ENCODE measurements around the gene RPS6KA2.

The RPS6KA2 gene

GRCh38 chr6:166437661-166438060 lies 189.4 kb downstream of the RPS6KA2 start:
- no peak for DNase-seq

- no peak for DNase-seq
Observed at GRCh38 chr6:166436195-166437139, 190.6 kb downstream of the RPS6KA2 start.

- DNase-seq, result no peak
Observed at GRCh38 chr6:166435574-166435973, 191.5 kb downstream of the RPS6KA2 start.

GRCh38 chr6:166434336-166434735 lies 192.7 kb downstream of the RPS6KA2 start:
- no peak for DNase-seq

GRCh38 chr6:166433096-166433495 lies 194.0 kb downstream of the RPS6KA2 start:
- no peak for DNase-seq

- no peak for DNase-seq
Observed at GRCh38 chr6:166430269-166430668, 196.8 kb downstream of the RPS6KA2 start.

DNA sequence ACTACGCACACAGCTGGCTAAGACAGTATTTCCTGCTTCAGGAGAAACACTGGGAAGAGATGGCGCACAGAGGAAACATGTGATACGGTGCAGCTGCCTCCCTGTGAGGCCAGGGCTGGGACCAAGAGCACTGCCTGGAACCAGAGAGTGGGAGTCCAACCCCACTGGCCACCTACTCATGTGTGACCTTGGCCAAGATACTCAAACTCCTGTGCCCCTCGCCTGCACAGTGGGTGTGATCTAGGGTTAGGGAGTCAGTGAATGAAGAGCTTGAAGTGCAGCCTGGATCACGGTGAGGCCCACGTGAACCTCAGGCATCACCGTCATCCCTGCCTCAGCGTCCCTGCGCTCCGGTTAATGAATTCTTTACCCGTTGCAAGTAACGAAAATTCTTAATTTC lies 202.6 kb downstream of the RPS6KA2 start:
- no peak for DNase-seq

GRCh38 chr6:166423781-166424180 lies 203.3 kb downstream of the RPS6KA2 start:
- no peak for DNase-seq

- no peak for DNase-seq
Observed at GRCh38 chr6:166423051-166423745, 203.9 kb downstream of the RPS6KA2 start.

- DNase-seq, result no peak
Observed at GRCh38 chr6:166422201-166422940, 204.7 kb downstream of the RPS6KA2 start.

GRCh38 chr6:166420351-166420750 lies 206.7 kb downstream of the RPS6KA2 start:
- DNase-seq, result no peak

DNA sequence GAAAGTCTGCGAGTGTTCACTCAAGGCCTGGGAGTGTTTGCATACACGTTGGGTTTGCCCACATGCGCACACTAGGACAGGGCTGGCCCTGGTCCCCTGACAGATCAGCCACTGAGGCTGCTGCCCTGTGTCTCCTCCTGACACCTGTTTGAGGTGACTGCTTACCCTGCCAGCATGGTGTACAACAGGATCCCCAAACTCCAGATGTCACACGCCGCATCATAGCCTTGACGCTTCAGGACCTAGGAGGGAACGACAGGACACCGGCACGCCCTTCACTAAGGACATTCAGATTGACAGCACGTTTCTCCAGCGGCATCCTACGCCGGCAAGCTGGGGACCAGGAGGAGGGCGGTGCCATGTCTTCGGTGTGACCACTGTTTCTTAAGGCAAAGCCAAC lies 207.3 kb downstream of the RPS6KA2 start:
- DNase-seq, result no peak

GRCh38 chr6:166419286-166419685 lies 207.8 kb downstream of the RPS6KA2 start:
- no peak for DNase-seq

DNA sequence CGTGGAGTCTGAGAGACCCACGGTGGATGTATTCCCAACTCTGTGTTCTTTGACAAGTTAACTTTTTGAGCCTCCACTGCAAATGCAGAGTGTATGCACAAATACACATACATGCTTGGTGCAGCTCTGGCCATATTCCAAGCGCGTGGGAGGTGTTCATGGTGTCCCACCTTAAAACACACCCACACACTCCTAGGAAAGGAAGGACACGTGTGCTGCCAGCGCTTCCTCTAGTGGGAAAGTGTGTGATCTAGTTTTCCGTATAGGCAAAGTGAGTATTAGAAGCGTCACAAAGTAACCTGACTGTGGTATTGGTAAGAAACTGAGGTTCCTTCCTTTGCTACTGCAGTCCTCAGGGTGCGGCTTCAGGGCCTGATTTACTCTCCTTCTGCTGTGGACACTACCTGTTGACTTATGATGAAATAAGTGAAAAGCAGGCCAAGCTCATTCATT lies 208.3 kb downstream of the RPS6KA2 start:
- no peak for DNase-seq

DNA sequence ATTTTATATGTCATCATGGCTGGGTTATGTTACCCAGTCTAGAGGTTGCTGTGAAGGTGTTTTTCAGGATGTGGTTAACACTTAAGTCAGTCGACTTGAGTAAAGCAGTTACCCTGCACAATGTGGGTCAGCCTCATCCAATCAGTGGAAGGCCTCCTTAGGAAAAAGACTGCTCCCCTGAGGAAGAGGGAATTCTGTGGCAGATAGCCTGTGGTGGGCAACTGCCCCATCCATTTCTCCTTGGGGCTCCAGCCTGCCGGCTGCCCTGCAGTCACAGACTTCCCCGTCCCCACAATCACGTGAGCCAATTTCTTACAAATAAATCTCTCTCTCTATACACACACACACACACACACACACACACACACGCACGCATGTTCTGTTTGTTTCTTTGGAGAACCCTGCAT lies 209.8 kb downstream of the RPS6KA2 start:
- no peak for DNase-seq

DNA sequence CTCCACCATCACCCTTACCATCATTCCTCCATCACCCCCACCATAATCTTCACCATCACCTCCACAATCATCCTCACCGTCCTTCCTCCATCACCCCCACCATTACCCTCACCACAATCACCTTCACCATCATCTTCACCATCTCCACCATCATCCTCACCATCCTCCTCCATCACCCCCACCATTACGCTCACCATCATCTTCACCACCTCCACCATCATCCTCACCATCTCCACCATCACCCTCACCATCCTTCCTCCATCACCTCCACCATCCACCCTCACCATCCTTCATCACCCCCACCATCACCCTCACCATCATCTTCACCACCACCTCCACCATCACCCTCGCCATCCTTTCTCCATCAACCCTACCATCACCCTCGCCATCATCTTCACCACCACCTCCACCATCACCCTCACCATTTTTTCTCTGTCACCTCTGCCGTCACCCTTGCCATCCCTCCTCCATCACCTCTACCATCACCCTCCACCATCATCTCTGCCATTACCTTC lies 211.2 kb downstream of the RPS6KA2 start:
- DNase-seq, result no peak

DNA sequence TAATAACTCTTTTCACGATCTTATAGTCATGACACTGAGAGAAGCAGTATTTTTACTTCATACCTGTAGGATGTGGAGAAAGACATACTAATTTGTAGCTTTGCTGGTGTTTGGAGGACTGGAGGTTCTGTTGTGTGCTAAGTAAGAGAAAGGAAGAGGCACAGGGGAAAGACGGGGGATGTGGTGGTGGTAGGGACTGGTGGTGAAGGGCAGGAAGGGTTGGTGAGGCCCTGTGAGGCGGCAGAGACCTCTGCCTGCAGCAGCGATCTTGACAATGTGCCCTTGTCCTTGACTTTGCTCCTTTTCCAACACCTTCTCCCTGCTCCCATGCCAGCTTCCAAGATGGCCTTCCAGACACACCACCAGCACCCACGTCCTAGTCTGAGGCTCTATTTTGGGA lies 211.7 kb downstream of the RPS6KA2 start:
- DNase-seq, result no peak

DNA sequence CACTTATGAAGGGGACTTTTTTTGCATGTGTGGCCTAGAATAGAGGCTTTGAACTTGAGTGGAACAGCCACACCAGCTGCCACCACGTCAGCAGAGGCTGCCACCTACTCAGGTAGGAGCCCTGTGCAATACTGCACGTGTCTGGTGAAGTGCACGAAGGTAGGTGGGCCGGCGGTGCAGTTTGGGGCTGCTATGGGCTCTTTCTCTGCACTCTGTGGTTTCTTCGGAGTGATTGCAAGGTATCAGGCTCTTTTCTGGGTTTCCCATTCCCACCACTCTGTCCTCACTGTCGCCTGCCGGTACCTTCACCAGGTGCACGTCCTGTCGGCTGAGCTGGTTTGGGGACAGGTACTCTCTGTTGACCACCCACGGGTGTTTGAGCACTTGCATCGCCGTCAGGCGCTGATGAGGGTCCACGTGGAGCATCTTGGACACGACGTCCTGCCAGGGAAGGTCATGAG lies 213.5 kb downstream of the RPS6KA2 start:
- DNase-seq, result no peak

DNA sequence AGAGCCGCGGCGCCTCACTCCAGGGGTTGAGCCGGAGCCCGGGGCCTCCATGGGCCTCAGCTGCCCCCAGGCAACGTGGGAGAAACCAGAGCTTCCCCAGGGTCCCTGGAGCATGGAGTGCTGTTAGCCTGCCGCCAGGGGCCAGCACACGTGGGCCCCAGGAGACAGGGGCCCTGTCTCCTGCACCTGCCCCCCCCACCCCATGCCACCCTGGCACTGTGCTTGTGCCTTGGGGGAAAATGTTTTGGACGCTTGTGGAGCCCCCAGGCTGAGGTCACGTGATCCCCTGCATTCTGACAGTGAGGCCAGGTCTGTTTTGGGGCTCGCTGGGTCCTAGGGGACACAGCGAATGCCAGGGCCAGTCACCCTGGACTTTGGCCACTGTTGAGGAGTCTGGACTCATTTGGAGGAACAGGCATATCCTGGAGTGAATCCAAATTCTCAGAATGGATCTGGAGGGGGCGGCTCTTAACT lies 214.1 kb downstream of the RPS6KA2 start:
- no peak for DNase-seq

DNA sequence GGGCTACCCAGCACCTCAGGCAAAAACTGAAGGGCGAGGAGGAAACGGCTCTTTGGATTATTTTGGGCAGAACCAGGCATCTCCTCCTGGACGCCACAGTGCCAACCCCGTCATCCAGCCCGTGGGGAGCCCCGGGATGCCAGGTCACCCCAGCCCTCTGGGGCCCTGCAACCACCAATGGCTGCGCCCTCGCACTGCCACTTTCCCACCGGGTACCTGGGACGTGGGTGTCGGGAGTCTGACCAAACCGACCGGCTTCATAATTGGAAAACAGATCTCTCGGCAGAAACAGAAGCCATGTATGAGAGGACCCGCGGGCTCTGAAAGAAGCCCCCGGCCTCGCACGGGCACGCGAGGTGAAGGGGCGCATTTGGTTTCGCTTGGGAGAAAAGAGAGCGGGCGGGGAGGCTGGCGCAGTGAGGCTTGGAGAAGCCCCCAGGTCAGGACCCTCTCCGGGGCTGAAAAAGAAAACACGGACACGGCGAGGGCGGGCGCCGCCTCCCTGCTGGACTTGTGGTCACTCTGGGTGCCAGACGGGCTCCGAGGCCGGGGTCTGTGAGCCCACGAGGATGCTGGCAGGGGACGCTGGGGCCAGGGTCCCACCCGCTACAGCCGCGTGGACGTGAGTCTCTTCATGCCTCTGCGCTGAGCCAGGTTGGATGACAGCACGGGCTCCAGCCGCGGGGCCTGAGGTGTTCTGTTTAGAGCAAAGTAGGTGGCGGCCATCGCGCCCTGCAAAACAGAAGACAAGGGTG lies 214.7 kb downstream of the RPS6KA2 start:
- no peak for DNase-seq

DNA sequence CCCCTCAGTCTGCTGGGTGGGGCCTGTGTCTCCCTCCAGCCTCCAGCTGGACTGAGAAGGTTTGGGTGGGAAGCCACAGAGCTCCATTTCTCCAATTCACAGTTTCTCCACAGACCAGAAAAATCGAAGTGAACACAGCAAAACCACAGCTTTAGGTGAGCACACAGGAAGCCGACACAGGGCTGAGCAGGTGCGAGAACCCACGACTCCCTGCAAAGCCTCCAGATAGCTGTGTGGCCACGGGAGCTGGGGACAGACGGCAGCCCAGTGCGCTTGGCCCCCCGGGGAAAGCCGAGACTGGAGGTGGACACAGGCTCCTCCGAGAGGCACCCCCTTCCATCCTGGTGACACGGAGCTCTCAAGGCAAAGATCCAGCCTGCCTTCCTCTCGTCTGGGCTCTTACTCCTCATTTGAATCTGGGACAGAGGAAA lies 215.3 kb downstream of the RPS6KA2 start:
- DNase-seq, result no peak

DNA sequence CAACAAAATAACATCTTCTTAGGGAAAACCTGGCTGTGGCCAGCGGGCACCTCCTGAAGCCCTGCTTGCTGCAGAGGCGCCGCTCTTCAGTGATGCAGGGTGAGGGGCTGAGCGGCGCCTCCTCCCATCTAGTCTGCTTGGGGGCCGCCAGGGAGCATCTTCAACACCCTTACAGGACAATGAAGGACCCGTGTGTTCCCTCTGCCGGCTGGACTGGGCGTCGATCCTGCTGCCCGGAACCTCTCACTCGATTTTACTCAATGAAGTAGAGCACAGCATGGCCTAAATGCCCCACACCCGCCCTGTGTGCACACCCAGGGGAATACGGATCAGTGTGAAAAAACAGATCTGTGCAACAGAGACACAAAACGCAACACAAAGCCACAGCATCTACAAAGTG lies 215.8 kb downstream of the RPS6KA2 start:
- DNase-seq, result no peak
